Liver (tissue), 9 donors: ENCODE data around the gene FAM32A. TPM values are rescaled to one million over a fixed set of nuclear protein-coding genes. Genes with fewer than 3 reads are reported as not detected.

Source experiments
- DNase-seq: peaks from one replicate; pipeline ENCODE4 v3.0.0-alpha.2; 2017; ENCODE audit warnings: low spot score
- H3K27ac ChIP-seq, 2 donors: one replicate each; pipeline ENCODE4 v1.7.0; 2013; ENCODE audit warnings: inconsistent platforms in 2 of 2, low read length in 2 of 2, control low read depth in 1 of 2, low read depth in 1 of 2, mild to moderate bottlenecking in 1 of 2
- H3K27me3 ChIP-seq, 4 donors: one replicate each; pipeline versions ENCODE4 v1.6.1 to v1.7.0; 2013; ENCODE audit warnings: low read length in 3 of 4, inconsistent platforms in 1 of 4, mild to moderate bottlenecking in 1 of 4, moderate library complexity in 1 of 4; ENCODE audit not compliant: control insufficient read depth in 4 of 4, insufficient read depth in 4 of 4
- H3K36me3 ChIP-seq, 4 donors: one replicate each; pipeline versions ENCODE4 v1.6.1 to v1.7.0; 2013; ENCODE audit warnings: low read length in 3 of 4, mild to moderate bottlenecking in 3 of 4, low read depth in 1 of 4, moderate library complexity in 1 of 4; ENCODE audit not compliant: control insufficient read depth in 4 of 4, insufficient read depth in 3 of 4
- H3K4me1 ChIP-seq, 4 donors: one replicate each; pipeline versions ENCODE4 v1.6.1 to v1.7.0; 2013; ENCODE audit warnings: low read length in 3 of 4, mild to moderate bottlenecking in 3 of 4, moderate library complexity in 1 of 4; ENCODE audit not compliant: control insufficient read depth in 4 of 4, insufficient read depth in 4 of 4
- H3K4me3 ChIP-seq, 3 donors: one replicate each; pipeline versions ENCODE4 v1.6.1 to v1.7.0; 2013; ENCODE audit warnings: low read length in 3 of 3, control low read depth in 1 of 3, low read depth in 1 of 3, mild to moderate bottlenecking in 1 of 3
- H3K9ac ChIP-seq, 2 donors: one replicate each; pipeline ENCODE4 v1.7.0; 2013; ENCODE audit warnings: low read length in 2 of 2, mild to moderate bottlenecking in 2 of 2, moderate library complexity in 2 of 2, control low read depth in 1 of 2, low read depth in 1 of 2
- H3K9me3 ChIP-seq, 4 donors: one replicate each; pipeline versions ENCODE4 v1.6.1 to v1.7.0; 2013; ENCODE audit warnings: low read length in 3 of 4; ENCODE audit not compliant: control insufficient read depth in 4 of 4
- EGR1 ChIP-seq, 2 donors: IDR thresholded peaks; 2 replicates each; pipeline ENCODE4 v1.6.1; 2016 to 2018; ENCODE audit warnings: antibody characterized with exemption in 2 of 2, low read depth in 2 of 2
- FOXA1 ChIP-seq: IDR thresholded peaks from 2 replicates; pipeline ENCODE4 v1.6.1; 2016; ENCODE audit warnings: antibody characterized with exemption
- FOXA2 ChIP-seq: IDR thresholded peaks from 2 replicates; pipeline ENCODE4 v1.6.1; 2016; ENCODE audit warnings: antibody characterized with exemption
- GABPA ChIP-seq, 2 donors: IDR thresholded peaks in 1 of 2; conservative IDR thresholded peaks in 1 of 2; 2 replicates each; pipeline ENCODE4 v1.6.1; 2016; ENCODE audit warnings: antibody characterized with exemption in 2 of 2, mild to moderate bottlenecking in 1 of 2, moderate library complexity in 1 of 2
- HNF4A ChIP-seq, 2 donors: conservative IDR thresholded peaks; 2 replicates each; pipeline ENCODE4 v1.6.1; 2016; ENCODE audit warnings: antibody characterized with exemption in 2 of 2, mild to moderate bottlenecking in 2 of 2
- HNF4G ChIP-seq: IDR thresholded peaks from 2 replicates; pipeline ENCODE4 v1.6.1; 2016; ENCODE audit warnings: antibody characterized with exemption
- JUND ChIP-seq, 2 donors: IDR thresholded peaks; 2 replicates each; pipeline ENCODE4 v1.6.1; 2016; ENCODE audit warnings: antibody characterized with exemption in 2 of 2
- MAX ChIP-seq: IDR thresholded peaks from 2 replicates; pipeline ENCODE4 v1.6.1; 2016; ENCODE audit warnings: antibody characterized with exemption
- NR2F2 ChIP-seq: IDR thresholded peaks from 2 replicates; pipeline ENCODE4 v1.6.1; 2016; ENCODE audit warnings: antibody characterized with exemption
- SP1 ChIP-seq: IDR thresholded peaks from 2 replicates; pipeline ENCODE4 v1.6.1; 2018; ENCODE audit warnings: antibody characterized with exemption, mild to moderate bottlenecking
- TAF1 ChIP-seq: conservative IDR thresholded peaks from 2 replicates; pipeline ENCODE4 v1.6.1; 2016; ENCODE audit warnings: antibody characterized with exemption, mild to moderate bottlenecking
- YY1 ChIP-seq: IDR thresholded peaks from 2 replicates; pipeline ENCODE4 v1.6.1; 2016; ENCODE audit warnings: antibody characterized with exemption, mild to moderate bottlenecking
- ZBTB33 ChIP-seq: IDR thresholded peaks from 2 replicates; pipeline ENCODE4 v1.6.1; 2016; ENCODE audit warnings: antibody characterized with exemption
- WGBS: extraction: QIAGEN DNeasy Blood & Tissue Kit; methylation state at CpG from one replicate; pipeline ENCODE4 v1.1.7; 2013; 5-methylcytosine and 5-hydroxymethylcytosine counted together
- polyA plus RNA-seq, 2 donors: library from polyadenylated mRNA; stranded (reverse) in 1 of 2; unstranded in 1 of 2; fragments of 200-250 nt in 1 of 2; fragments of >200 nt in 1 of 2; fragmentation: Nextera tagmentation in 1 of 2; extraction: Ambion mirVana in 1 of 2; gene quantifications; one replicate each; pipeline versions ENCODE4 v1.2.1 to v1.2.3, GENCODE V29; 2013 to 2015
- total RNA-seq, 2 donors: library from RNA; depleted of rRNA; stranded (reverse); fragments of >200 nt; gene quantifications; one replicate each; pipeline ENCODE4 v1.2.3, GENCODE V29; 2014
- TF ChIP-seq, protein P1 (sequence below): fragments of 150-350 bp; IDR thresholded peaks from 2 replicates; pipeline ENCODE4 v1.5.1; 2017; ENCODE audit warnings: improper control_type of control experiment, low read depth, low read length; ENCODE audit not compliant: missing input control
- TF ChIP-seq, protein P2 (sequence below): IDR thresholded peaks from 2 replicates; pipeline ENCODE4 v1.6.1; 2016; ENCODE audit warnings: antibody characterized with exemption
- TF ChIP-seq, protein P3 (sequence below): IDR thresholded peaks from 2 replicates; pipeline ENCODE4 v1.6.1; 2016; ENCODE audit warnings: antibody characterized with exemption, mild to moderate bottlenecking
- donor health status: healthy.
- donor health status: healthy.
- donor health status: healthy.
- donor health status: healthy.
- donor health status: healthy.

FAM32A gene
- total and polyA plus RNA-seq, 4 donors = 46.2 to 60.2 (median 52.4) TPM

GRCh38 chr19:16191216-16191908 lies 6.2 kb downstream of the FAM32A start:
- Histone ChIP-seq H3K36me3 (peaks cover 10 to 35% (median 20%) of the 10 kb centered on the region in 4 donors), H3K9me3 (no peaks in the 10 kb centered on the region), H3K27me3 (no peaks in the 10 kb centered on the region), H3K27ac (no peak overlapping the region), H3K4me3 (no peak overlapping the region), H3K9ac (no peak overlapping the region), H3K4me1 (peaks cover 3 to 10% (median 6%) of the 10 kb centered on the region in 4 donors)
- WGBS = 89% methylated on average over 16 of the region's 16 CpGs
- DNase-seq = no peak
- TF ChIP-seq FOXA1 = no peak
- TF ChIP-seq HNF4G = no peak
- no peak for TF ChIP-seq HNF4A (conservative IDR thresholded peaks at IDR 0.05)
- no peak for TF ChIP-seq ZBTB33
- TF ChIP-seq, protein P1, sequence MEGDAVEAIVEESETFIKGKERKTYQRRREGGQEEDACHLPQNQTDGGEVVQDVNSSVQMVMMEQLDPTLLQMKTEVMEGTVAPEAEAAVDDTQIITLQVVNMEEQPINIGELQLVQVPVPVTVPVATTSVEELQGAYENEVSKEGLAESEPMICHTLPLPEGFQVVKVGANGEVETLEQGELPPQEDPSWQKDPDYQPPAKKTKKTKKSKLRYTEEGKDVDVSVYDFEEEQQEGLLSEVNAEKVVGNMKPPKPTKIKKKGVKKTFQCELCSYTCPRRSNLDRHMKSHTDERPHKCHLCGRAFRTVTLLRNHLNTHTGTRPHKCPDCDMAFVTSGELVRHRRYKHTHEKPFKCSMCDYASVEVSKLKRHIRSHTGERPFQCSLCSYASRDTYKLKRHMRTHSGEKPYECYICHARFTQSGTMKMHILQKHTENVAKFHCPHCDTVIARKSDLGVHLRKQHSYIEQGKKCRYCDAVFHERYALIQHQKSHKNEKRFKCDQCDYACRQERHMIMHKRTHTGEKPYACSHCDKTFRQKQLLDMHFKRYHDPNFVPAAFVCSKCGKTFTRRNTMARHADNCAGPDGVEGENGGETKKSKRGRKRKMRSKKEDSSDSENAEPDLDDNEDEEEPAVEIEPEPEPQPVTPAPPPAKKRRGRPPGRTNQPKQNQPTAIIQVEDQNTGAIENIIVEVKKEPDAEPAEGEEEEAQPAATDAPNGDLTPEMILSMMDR = no peak
- no peak for TF ChIP-seq GABPA (IDR thresholded peaks at IDR 0.05 in 1 of 2, conservative IDR thresholded peaks at IDR 0.05 in 1 of 2)
- TF ChIP-seq SP1 = no peak
- TF ChIP-seq TAF1 = no peak
- TF ChIP-seq YY1 = no peak
- no peak for TF ChIP-seq FOXA2
- TF ChIP-seq, protein P2, sequence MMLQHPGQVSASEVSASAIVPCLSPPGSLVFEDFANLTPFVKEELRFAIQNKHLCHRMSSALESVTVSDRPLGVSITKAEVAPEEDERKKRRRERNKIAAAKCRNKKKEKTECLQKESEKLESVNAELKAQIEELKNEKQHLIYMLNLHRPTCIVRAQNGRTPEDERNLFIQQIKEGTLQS = no peak
- no peak for TF ChIP-seq EGR1 (IDR thresholded peaks at IDR 0.05; ENCODE audit: low read depth in 2 of 2)

GRCh38 chr19:16193466-16193865 lies 8.3 kb downstream of the FAM32A start:
- H3K4me3 ChIP-seq = no peak overlapping the region
- H3K27ac ChIP-seq = no peak overlapping the region
- no peak for DNase-seq
- no peak overlapping the region for H3K9ac ChIP-seq
- peaks cover 8 to 30% (median 20%) of the 10 kb centered on the region in 4 donors for H3K36me3 ChIP-seq
- TF ChIP-seq HNF4A (conservative IDR thresholded peaks at IDR 0.05) = no peak
- no peaks in the 10 kb centered on the region for H3K9me3 ChIP-seq
- no peaks in the 10 kb centered on the region for H3K27me3 ChIP-seq
- 83% methylated on average over 10 of the region's 10 CpGs for WGBS
- peaks cover 0 to 18% (median 12%) of the 10 kb centered on the region in 4 donors for H3K4me1 ChIP-seq

- no peaks in the 10 kb centered on the region for H3K9me3 ChIP-seq
- WGBS = 13% methylated on average over 2 of the region's 2 CpGs
- peaks cover 0 to 2% (median under 1%) of the 10 kb centered on the region in 4 donors for H3K36me3 ChIP-seq
- no peak for DNase-seq
- peaks cover 19 to 54% (median 48%) of the 10 kb centered on the region in 4 donors for H3K4me1 ChIP-seq
- peak overlapping the region; percentile 58 to 92 (median 90) for H3K4me3 ChIP-seq
- peak overlapping the region in 1 of 2 donors; percentile 26 for H3K9ac ChIP-seq
- H3K27ac ChIP-seq = peak overlapping the region; percentile 90
- no peaks in the 10 kb centered on the region for H3K27me3 ChIP-seq
- TF ChIP-seq SP1 (peak; percentile 81), EGR1 (IDR thresholded peaks at IDR 0.05; ENCODE audit: low read depth in 2 of 2) (no peak), FOXA2 (peak; percentile 49), MAX (no peak), JUND (IDR thresholded peaks at IDR 0.05) (peak; percentile 23 to 38), ZBTB33 (no peak), HNF4A (conservative IDR thresholded peaks at IDR 0.05) (peak; percentile 67 to 71), HNF4G (peak; percentile 52), NR2F2 (peak; percentile 53)
- TF ChIP-seq, protein P3, sequence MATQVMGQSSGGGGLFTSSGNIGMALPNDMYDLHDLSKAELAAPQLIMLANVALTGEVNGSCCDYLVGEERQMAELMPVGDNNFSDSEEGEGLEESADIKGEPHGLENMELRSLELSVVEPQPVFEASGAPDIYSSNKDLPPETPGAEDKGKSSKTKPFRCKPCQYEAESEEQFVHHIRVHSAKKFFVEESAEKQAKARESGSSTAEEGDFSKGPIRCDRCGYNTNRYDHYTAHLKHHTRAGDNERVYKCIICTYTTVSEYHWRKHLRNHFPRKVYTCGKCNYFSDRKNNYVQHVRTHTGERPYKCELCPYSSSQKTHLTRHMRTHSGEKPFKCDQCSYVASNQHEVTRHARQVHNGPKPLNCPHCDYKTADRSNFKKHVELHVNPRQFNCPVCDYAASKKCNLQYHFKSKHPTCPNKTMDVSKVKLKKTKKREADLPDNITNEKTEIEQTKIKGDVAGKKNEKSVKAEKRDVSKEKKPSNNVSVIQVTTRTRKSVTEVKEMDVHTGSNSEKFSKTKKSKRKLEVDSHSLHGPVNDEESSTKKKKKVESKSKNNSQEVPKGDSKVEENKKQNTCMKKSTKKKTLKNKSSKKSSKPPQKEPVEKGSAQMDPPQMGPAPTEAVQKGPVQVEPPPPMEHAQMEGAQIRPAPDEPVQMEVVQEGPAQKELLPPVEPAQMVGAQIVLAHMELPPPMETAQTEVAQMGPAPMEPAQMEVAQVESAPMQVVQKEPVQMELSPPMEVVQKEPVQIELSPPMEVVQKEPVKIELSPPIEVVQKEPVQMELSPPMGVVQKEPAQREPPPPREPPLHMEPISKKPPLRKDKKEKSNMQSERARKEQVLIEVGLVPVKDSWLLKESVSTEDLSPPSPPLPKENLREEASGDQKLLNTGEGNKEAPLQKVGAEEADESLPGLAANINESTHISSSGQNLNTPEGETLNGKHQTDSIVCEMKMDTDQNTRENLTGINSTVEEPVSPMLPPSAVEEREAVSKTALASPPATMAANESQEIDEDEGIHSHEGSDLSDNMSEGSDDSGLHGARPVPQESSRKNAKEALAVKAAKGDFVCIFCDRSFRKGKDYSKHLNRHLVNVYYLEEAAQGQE = no peak
- TF ChIP-seq, protein P2 = peak; percentile 11
Observed at GRCh38 chr19:16197188-16197621, 12.0 kb downstream of the FAM32A start.
